NCI-H2196 treated with DMSO at 0.1 percent for 48 hours (cell line): ENCODE results near the gene ARHGAP18.

Experiments
- DNase-seq: peaks from one replicate; lab custom pipeline; 2025; ENCODE audit not compliant: unreplicated experiment; lab: John Stamatoyannopoulos, UW

The ARHGAP18 gene

DNA sequence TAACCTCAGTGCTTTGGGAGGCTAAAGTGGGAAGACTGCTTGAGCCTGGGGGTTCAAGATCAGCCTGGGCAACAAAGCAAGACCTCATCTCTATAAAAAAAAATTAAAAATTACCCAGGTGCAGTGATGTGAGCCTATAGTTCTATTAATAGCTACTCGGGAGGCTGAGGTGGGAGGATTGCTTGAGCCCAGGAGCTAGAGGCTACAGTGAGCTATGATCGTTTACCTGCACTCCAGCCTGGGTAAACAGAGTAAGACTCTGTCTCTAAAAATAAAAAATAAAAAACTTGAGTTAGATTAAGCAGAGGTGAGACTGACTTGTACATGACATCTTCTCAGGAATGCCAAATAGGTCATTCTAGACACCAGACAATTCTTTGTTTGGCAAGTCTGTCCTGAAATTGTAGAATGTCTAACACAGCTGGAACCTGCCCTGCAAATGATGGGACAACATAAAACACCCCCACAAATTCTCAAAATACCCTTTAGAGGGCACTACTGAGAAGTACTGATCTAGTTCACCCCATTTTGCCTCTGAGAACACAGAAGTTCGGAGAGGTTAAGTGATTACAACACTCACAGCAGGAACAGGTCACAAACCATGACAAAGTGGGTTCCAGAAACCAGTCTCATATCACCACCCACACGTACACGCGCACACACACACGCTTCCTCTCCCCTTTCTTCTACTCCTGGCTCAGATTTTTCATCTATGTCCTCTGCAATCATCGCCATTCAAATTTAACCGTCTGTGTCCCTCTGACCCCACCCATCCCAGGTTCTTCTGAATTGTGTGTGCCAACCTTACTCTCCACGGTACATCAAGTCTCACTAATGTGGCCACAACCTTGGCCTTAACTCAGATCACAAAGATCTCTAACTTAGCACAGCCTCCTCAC lies 38.3 kb downstream of the ARHGAP18 start:
- no peak for DNase-seq

- no peak for DNase-seq
Observed at GRCh38 chr6:129670634-129671033, 39.3 kb downstream of the ARHGAP18 start.

DNA sequence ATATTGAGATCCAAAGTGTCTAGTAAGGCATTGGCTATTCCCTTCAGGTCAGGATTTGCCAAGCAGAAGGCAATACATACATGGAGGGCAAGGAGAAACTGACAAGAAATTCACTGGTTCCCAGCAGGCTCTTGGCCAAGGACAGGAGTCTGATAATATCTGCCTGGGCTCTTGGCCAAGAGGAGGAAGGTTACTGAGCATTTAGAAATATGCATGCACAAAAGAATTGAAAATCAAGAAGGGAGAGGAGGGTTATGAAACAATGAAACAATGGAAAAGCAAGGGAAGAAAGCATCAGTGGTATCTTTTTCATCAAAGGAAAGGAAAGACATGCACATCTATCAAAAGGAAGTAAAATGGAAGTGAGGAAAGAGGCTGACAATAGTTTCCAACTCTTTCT lies 42.4 kb downstream of the ARHGAP18 start:
- DNase-seq: no peak

DNA sequence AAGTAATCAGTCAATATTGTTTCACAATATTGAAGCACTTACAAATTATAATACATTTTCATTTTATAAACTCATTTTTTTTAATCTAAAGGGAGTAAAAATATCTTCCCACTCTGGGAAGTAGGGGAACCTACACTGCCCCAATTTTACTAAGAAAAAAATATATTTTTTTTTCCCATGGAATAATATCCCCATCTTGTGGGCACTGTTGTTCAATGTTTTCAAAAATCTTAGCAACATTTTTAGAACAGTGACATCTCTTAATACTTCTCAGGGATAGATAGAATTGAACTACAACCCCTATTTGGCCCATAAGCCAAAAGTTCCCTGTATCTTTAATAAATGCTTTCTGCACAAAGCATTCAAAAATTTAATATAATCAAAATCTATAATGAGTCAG lies 42.9 kb downstream of the ARHGAP18 start:
- DNase-seq: no peak

- DNase-seq: no peak
Observed at GRCh38 chr6:129665555-129665954, 44.4 kb downstream of the ARHGAP18 start.

GRCh38 chr6:129663531-129663930 lies 46.4 kb downstream of the ARHGAP18 start:
- DNase-seq: no peak

DNA sequence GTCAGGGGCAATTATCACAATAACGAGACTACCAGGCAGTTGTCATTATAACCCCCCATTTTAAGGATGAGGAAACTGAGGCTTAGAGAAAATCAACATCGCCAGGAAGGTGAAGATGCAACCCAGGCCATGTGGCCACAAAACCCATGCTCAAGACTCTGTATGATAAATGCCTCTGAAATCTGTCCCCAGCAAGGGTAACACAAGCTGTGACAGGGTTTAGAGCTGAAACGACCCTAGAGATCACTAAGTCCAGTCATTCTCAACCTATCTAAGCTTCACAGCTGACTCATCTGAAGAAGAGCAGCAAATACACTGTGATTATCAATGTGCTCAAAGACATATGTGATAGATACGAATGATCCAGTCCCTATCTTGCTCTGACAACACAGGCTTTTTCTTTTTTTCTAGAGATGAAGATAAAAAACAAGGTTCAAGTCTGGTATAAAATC lies 47.0 kb downstream of the ARHGAP18 start:
- DNase-seq: no peak

DNA sequence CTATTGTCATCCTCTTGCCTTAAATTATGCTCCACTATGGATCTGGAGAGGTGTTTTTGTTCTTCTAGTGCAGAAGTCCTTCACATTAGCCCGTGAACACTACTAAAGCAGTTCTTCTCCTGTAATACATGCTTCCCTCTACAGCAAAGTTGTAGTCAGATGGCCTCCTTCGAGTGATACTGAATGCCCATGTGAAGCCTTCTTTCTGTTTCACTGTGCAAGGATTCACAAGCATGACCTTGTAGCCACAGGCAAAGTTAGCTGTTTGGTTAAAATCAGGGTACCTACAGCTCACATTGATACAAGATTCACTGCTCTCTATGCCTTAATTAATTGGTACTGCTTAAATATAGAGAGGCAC lies 47.6 kb downstream of the ARHGAP18 start:
- DNase-seq: no peak

GRCh38 chr6:129661536-129662405 lies 48.2 kb downstream of the ARHGAP18 start:
- no peak for DNase-seq

GRCh38 chr6:129660346-129660676 lies 49.7 kb downstream of the ARHGAP18 start:
- DNase-seq: no peak

- no peak for DNase-seq
Observed at GRCh38 chr6:129659590-129660345, 50.2 kb downstream of the ARHGAP18 start.

- no peak for DNase-seq
Observed at GRCh38 chr6:129659167-129659566, 50.8 kb downstream of the ARHGAP18 start.

- DNase-seq: no peak
Observed at GRCh38 chr6:129657483-129657882, 52.5 kb downstream of the ARHGAP18 start.

GRCh38 chr6:129655334-129655733 lies 54.6 kb downstream of the ARHGAP18 start:
- no peak for DNase-seq

GRCh38 chr6:129653746-129654145 lies 56.2 kb downstream of the ARHGAP18 start:
- no peak for DNase-seq

DNA sequence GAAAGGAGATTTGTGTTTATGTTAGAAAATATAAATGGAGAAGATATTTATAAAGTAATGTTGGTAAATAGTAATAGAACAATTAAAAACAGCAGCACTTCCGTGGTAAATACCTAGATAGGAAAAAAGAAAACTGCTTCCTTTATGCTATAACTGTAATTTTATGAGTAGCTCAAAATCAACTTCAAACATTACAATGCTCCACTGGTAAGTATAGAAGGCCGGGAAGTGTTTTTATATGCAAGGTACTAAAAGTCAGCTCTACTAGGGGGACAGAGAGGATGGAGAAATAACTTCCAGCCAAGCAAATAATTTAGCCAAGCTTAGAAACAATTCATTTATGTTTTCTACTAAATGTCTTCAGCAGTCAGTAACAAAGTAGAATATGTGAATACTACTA lies 56.7 kb downstream of the ARHGAP18 start:
- DNase-seq: no peak

DNA sequence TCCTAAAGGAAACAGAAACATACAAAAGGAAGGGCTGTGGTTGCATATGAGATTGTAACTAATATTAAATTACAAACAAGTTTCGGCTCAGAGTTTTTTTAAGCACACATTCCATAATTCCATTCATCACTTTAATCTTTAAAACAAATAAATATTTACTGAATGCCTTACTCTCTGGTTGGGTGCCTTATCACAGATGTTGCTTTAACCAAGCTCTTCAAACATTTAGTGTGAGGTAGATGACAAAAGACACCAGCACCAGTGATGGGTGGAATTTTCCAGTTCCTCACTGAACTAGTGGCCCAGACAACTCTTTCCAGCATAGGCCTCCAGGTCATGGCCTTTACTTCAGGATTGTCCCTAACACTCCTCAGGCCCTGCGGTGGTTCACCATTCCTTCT lies 58.7 kb downstream of the ARHGAP18 start:
- DNase-seq: no peak

- no peak for DNase-seq
Observed at GRCh38 chr6:129648819-129649491, 61.0 kb downstream of the ARHGAP18 start.

GRCh38 chr6:129647044-129647443 lies 62.9 kb downstream of the ARHGAP18 start:
- DNase-seq: no peak

- DNase-seq: no peak
Observed at GRCh38 chr6:129646642-129647041, 63.3 kb downstream of the ARHGAP18 start.
